Right atrium auricular region (tissue), 2 donors: ENCODE data around the gene BAIAP2L1. TPM values are rescaled to one million over a fixed set of nuclear protein-coding genes. Genes with fewer than 3 reads are reported as not detected.

Source experiments
- DNase-seq: peaks from one replicate; pipeline ENCODE4 v3.0.0-alpha.2; 2019; ENCODE audit warnings: low spot score
- H3K27ac ChIP-seq, 2 donors: fragments of 200-600 bp; sonication (generic); 1 replicate in 1 of 2; 2 replicates in 1 of 2; pipeline ENCODE4 v1.5.1; 2016 to 2019
- H3K27me3 ChIP-seq, 2 donors: fragments of 200-600 bp; sonication (generic); one replicate each; pipeline versions ENCODE4 v1.5.1 to v1.6.0; 2017 to 2019
- H3K36me3 ChIP-seq: fragments of 200-600 bp; sonication (generic); one replicate; pipeline ENCODE4 v1.5.1; 2016
- H3K4me1 ChIP-seq, 2 donors: fragments of 200-600 bp; sonication (generic); one replicate each; pipeline versions ENCODE4 v1.5.1 to v1.6.0; 2017 to 2019
- H3K4me3 ChIP-seq, 2 donors: fragments of 200-600 bp; sonication (generic); 1 replicate in 1 of 2; 2 replicates in 1 of 2; pipeline ENCODE4 v1.5.1; 2017 to 2019; ENCODE audit warnings: mild to moderate bottlenecking in 1 of 2, moderate library complexity in 1 of 2
- H3K9me3 ChIP-seq, 2 donors: fragments of 200-600 bp; sonication (generic); one replicate each; pipeline ENCODE4 v1.5.1; 2019
- CTCF ChIP-seq, 2 donors: fragments of 200-600 bp; sonication (generic); IDR thresholded peaks; one replicate each; pipeline ENCODE4 v1.5.1; 2019; ENCODE audit warnings: antibody characterized with exemption in 2 of 2
- total RNA-seq, 2 donors: library from RNA; depleted of rRNA; stranded (reverse); fragments of >200 nt; gene quantifications; one replicate each; pipeline ENCODE4 v1.1.0, GENCODE V29; 2016

BAIAP2L1 gene
- total RNA-seq, 2 donors from 2014 or later: 1.1 to 1.7 TPM

- DNase-seq: no peak
- peak overlapping the region; percentile 98 to 99 for H3K27ac ChIP-seq
- H3K4me3 ChIP-seq: peak overlapping the region; percentile 90 to 99
- no peak for TF ChIP-seq CTCF (IDR thresholded peaks at IDR 0.05)
- no peaks in the 10 kb centered on the region for H3K9me3 ChIP-seq
- no peaks in the 10 kb centered on the region for H3K36me3 ChIP-seq
- peaks cover 0 to 47% of the 10 kb centered on the region in 2 donors for H3K4me1 ChIP-seq
- H3K27me3 ChIP-seq: no peaks in the 10 kb centered on the region
Measured at GRCh38 chr7:98281757-98282606, 118.9 kb downstream of the BAIAP2L1 start.

GRCh38 chr7:98280791-98281756, 119.8 kb downstream of the BAIAP2L1 start, which contains the start of gene BRI3:
TSS of gene BRI3 (plus strand) at chr7:98281686. CDS start at chr7:98281796, 110 bp downstream.
- H3K4me1 ChIP-seq: peaks cover 0 to 42% of the 10 kb centered on the region in 2 donors
- peak; percentile 91 for DNase-seq
- H3K27me3 ChIP-seq: no peaks in the 10 kb centered on the region
- no peaks in the 10 kb centered on the region for H3K9me3 ChIP-seq
- peak within 1 kb of the TSS; percentile 98 to 99 for H3K27ac ChIP-seq
- H3K4me3 ChIP-seq: peak within 1 kb of the TSS; percentile 90 to 99
- TF ChIP-seq CTCF (IDR thresholded peaks at IDR 0.05): no peak
- no peaks in the 10 kb centered on the region for H3K36me3 ChIP-seq

GRCh38 chr7:98280296-98280695, 120.6 kb downstream of the BAIAP2L1 start:
- DNase-seq: no peak
- Histone ChIP-seq H3K27ac (peak overlapping the region; percentile 85 to 92), H3K27me3 (no peaks in the 10 kb centered on the region), H3K9me3 (no peaks in the 10 kb centered on the region), H3K4me1 (peaks cover 0 to 34% of the 10 kb centered on the region in 2 donors), H3K4me3 (peak overlapping the region; percentile 46 to 90), H3K36me3 (no peaks in the 10 kb centered on the region)
- no peak for TF ChIP-seq CTCF (IDR thresholded peaks at IDR 0.05)

GRCh38 chr7:98278936-98279335, 122.0 kb downstream of the BAIAP2L1 start:
- H3K27ac ChIP-seq: no peak overlapping the region
- H3K36me3 ChIP-seq: no peaks in the 10 kb centered on the region
- H3K4me1 ChIP-seq: peaks cover 0 to 20% of the 10 kb centered on the region in 2 donors
- DNase-seq: no peak
- no peaks in the 10 kb centered on the region for H3K9me3 ChIP-seq
- H3K27me3 ChIP-seq: no peaks in the 10 kb centered on the region
- TF ChIP-seq CTCF (IDR thresholded peaks at IDR 0.05): no peak
- H3K4me3 ChIP-seq: no peak overlapping the region

GRCh38 chr7:98278408-98278807, 122.5 kb downstream of the BAIAP2L1 start:
- no peaks in the 10 kb centered on the region for H3K9me3 ChIP-seq
- H3K4me1 ChIP-seq: peaks cover 0 to 15% of the 10 kb centered on the region in 2 donors
- no peaks in the 10 kb centered on the region for H3K36me3 ChIP-seq
- no peak overlapping the region for H3K27ac ChIP-seq
- no peak for DNase-seq
- TF ChIP-seq CTCF (IDR thresholded peaks at IDR 0.05): no peak
- H3K4me3 ChIP-seq: no peak overlapping the region
- H3K27me3 ChIP-seq: no peaks in the 10 kb centered on the region
